GM10847 (cell line): ENCODE measurements around the gene REEP5.

Source experiments
- POLR2A ChIP-seq: IDR thresholded peaks from 2 replicates; pipeline ENCODE4 v1.6.1; 2011; ENCODE audit not compliant: insufficient read length; ENCODE audit errors: extremely low read depth

REEP5 gene

GRCh38 chr5:112938286-112938685 lies 16.3 kb upstream of the REEP5 start:
- no peak for TF ChIP-seq POLR2A

- no peak for TF ChIP-seq POLR2A
These were observed 13.6 kb upstream of the REEP5 start for GRCh38 chr5:112935675-112936074.

- no peak for TF ChIP-seq POLR2A
These were observed 12.3 kb upstream of the REEP5 start for GRCh38 chr5:112934366-112934663.

DNA sequence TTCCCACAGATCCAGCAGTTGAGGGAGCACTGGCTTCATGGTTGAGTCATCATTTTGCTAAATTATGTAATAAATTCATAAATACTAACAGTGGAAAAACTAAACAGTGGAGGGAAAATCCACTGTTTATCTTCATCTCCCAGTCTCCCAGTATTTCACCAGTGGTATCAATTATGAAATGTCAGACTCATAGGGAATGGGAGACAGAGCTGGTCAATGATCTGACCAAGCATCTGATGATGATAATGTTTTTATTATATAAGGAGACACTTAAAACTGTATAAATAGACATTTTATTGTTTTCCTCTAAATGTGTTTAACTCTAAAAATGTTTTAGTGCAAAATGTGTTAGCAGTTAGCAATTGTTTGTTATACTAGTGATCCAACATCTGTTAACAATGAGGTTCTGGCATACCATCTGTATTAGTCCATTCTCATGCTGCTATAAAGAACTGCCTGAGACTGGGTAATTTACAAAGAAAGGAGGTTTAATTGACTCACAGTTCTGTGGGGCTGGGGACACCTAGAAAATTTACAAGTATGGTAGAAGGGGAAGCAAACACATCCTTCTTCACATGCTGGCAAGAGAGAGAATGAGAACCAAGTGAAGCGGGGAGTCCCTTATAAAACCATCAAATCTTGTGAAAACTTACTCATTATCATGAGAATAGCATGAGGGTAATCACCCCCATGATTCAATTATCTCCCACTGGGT lies 11.8 kb upstream of the REEP5 start:
- TF ChIP-seq POLR2A = no peak

GRCh38 chr5:112933105-112933504 lies 11.1 kb upstream of the REEP5 start:
- TF ChIP-seq POLR2A = no peak

- TF ChIP-seq POLR2A = no peak
These were observed 9.4 kb upstream of the REEP5 start for GRCh38 chr5:112931473-112931872.

- TF ChIP-seq POLR2A = no peak
These were observed 8.0 kb upstream of the REEP5 start for GRCh38 chr5:112930082-112930344.

- no peak for TF ChIP-seq POLR2A
These were observed 7.5 kb upstream of the REEP5 start for GRCh38 chr5:112929336-112930081.

DNA sequence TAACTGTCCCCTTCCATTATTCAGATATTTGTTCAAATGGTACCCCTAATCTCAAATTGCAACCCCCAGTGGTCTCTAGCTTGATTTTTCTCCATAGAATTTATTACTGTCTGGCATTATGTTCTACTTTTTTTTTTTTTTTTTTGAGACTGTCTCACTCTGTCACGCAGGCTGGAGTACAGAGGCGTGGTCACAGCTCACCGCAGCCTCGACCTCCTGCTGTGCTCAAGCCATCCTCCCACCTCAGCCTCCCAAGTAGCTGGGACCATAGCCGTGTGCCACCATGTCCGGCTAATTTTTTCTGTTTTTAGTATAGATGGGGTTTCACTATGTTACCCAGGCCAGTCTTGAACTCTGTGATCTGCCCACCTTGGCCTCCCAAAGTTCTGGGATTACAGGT lies 2.0 kb upstream of the REEP5 start:
- TF ChIP-seq POLR2A = no peak

GRCh38 chr5:112923148-112923917 lies 1.3 kb upstream of the REEP5 start:
- TF ChIP-seq POLR2A = no peak

GRCh38 chr5:112921026-112921832 lies 798 bp downstream of the REEP5 start:
- TF ChIP-seq POLR2A = no peak

GRCh38 chr5:112919972-112920371 lies 2.1 kb downstream of the REEP5 start:
- TF ChIP-seq POLR2A = no peak

- TF ChIP-seq POLR2A = no peak
These were observed 3.3 kb downstream of the REEP5 start for GRCh38 chr5:112918679-112919078.

DNA sequence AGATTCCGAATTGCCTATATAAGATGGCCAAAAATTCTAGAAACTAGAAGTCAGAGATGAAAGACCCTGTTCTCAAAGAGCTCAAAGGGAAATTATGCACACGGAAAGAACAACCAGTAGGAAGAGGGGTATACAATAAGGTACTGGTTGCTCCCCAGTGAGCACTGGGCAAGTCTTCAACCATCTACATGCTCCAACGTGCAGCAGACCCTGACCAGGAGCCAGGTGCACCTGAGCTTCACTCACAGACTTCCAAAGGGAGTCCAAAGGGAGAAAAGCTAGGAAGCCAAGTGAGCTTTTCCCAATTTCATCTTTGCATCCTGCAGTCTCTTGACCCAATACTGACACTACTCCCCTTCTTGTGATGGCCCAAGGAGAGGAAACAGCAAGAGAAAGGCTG lies 3.9 kb downstream of the REEP5 start:
- no peak for TF ChIP-seq POLR2A

- no peak for TF ChIP-seq POLR2A
These were observed 4.5 kb downstream of the REEP5 start for GRCh38 chr5:112917453-112917995.
